GM12878 (cell line): ENCODE data around the gene NAA25. TPM values are rescaled to one million over a fixed set of nuclear protein-coding genes. Genes with fewer than 3 reads are reported as not detected.

Source experiments
- ATAC-seq: fragments of 200-7000 bp; cut with Tn5 transposase; 3 replicates; pipeline ENCODE4 v1.9.1; 2020; ENCODE audit warnings: mild to moderate bottlenecking, moderate library complexity
- BruUV-seq: library from RNA; stranded (reverse); fragments of 400-500 nt; replicated peaks from 2 replicates; lab custom pipeline; 2021; lab: Mats Ljungman, UMichigan
- CTCF ChIA-PET: fragments of 300-600 bp; sonication (Branson Sonifier 250); formaldehyde crosslinking; extraction: SDS; loops from one replicate; lab custom pipeline; 2021; ENCODE audit warnings: inconsistent platforms; lab: Yijun Ruan, JAX
- POLR2A ChIA-PET: fragments of 350-600 bp; formaldehyde crosslinking; extraction: SDS; loops from one replicate; lab custom pipeline; 2021; ENCODE audit warnings: inconsistent platforms; lab: Charles Lee
- RAD21 ChIA-PET: fragments of 300-600 bp; sonication (Branson Sonifier 250); formaldehyde crosslinking; loops from one replicate; lab custom pipeline; 2023; ENCODE audit warnings: antibody characterized with exemption; ENCODE audit not compliant: unreplicated experiment; lab: Charles Lee
- SMC1A ChIA-PET: fragments of 300-600 bp; sonication (Branson Sonifier 250); formaldehyde crosslinking; loops from one replicate; lab custom pipeline; 2023; ENCODE audit not compliant: unreplicated experiment, uncharacterized antibody; lab: Charles Lee
- DNase-seq: peaks from one replicate; pipeline ENCODE4 v3.0.0-alpha.2; 2011; ENCODE audit warnings: low read depth, low spot score
- FAIRE-seq: peaks from 3 replicates; lab custom pipeline; 2011; peaks lifted over from hg19 to GRCh38; lab: Jason Lieb, UNC
- H2AFZ ChIP-seq: 2 replicates; pipeline ENCODE4 v1.6.0; 2011; ENCODE audit warnings: low read depth, low read length, control low read depth; ENCODE audit not compliant: control insufficient read depth
- H3K27ac ChIP-seq: 2 replicates; pipeline ENCODE4 v1.5.1; 2011; ENCODE audit warnings: control low read depth; ENCODE audit not compliant: control insufficient read depth, insufficient read depth
- H3K27me3 ChIP-seq, 2 experiments: replicated peaks in 1 of 2; 2 replicates each; pipeline versions ENCODE4 v1.6.0 to v1.6.1; 2011; ENCODE audit warnings: low read length in 1 of 2; ENCODE audit not compliant: control insufficient read depth in 2 of 2, insufficient read depth in 2 of 2
- H3K36me3 ChIP-seq, 2 experiments: 2 replicates each; pipeline ENCODE4 v1.5.1; 2011; ENCODE audit warnings: low read length in 1 of 2; ENCODE audit not compliant: control insufficient read depth in 2 of 2, insufficient read depth in 2 of 2
- H3K4me1 ChIP-seq: 2 replicates; pipeline ENCODE4 v1.6.1; 2011; ENCODE audit warnings: mild to moderate bottlenecking, low read length, moderate library complexity, mixed read lengths; ENCODE audit not compliant: control insufficient read depth, insufficient read depth
- H3K4me2 ChIP-seq: 2 replicates; pipeline ENCODE4 v1.6.0; 2011; ENCODE audit warnings: control low read depth; ENCODE audit not compliant: control insufficient read depth, insufficient read depth
- H3K4me3 ChIP-seq: fragments of 200-600 bp; sonication (generic); 2 replicates; pipeline ENCODE4 v1.5.1; 2016
- H3K79me2 ChIP-seq: 2 replicates; pipeline ENCODE4 v1.6.0; 2011; ENCODE audit warnings: low read length; ENCODE audit not compliant: control insufficient read depth, insufficient read depth
- H3K9ac ChIP-seq: 2 replicates; pipeline ENCODE4 v1.8.0; 2011; ENCODE audit warnings: low read length, control low read depth, mixed read lengths; ENCODE audit not compliant: control insufficient read depth, insufficient read depth
- H3K9me3 ChIP-seq: replicated peaks from 3 replicates; pipeline ENCODE4 v1.5.1; 2011; ENCODE audit warnings: mild to moderate bottlenecking, low read length; ENCODE audit not compliant: control insufficient read depth, insufficient read depth
- H4K20me1 ChIP-seq: 2 replicates; pipeline ENCODE4 v1.6.0; 2011; ENCODE audit not compliant: control insufficient read depth, insufficient read depth
- BMI1 ChIP-seq: fragments of 450-650 bp; IDR thresholded peaks from 2 replicates; pipeline ENCODE4 v1.6.1; 2016; ENCODE audit warnings: mild to moderate bottlenecking, moderate library complexity, borderline replicate concordance
- CBX3 ChIP-seq: fragments of 200-600 bp; sonication (generic); IDR thresholded peaks from 2 replicates; pipeline ENCODE4 v1.6.1; 2016; ENCODE audit warnings: low read depth, borderline replicate concordance
- CHD2 ChIP-seq: IDR thresholded peaks from 2 replicates; pipeline ENCODE4 v1.6.1; 2011; ENCODE audit warnings: low read depth, low read length, improper control_type of control experiment, borderline replicate concordance
- JUND ChIP-seq: IDR thresholded peaks from 2 replicates; pipeline ENCODE4 v1.6.1; 2012; ENCODE audit warnings: low read depth, mild to moderate bottlenecking, low read length, improper control_type of control experiment, moderate library complexity
- KAT2A ChIP-seq: conservative IDR thresholded peaks from 2 replicates; pipeline ENCODE4 v1.6.1; 2011; ENCODE audit warnings: low read depth, low read length; ENCODE audit not compliant: control insufficient read depth
- MYC ChIP-seq: IDR thresholded peaks from 2 replicates; pipeline ENCODE4 v1.6.1; 2011; ENCODE audit warnings: mild to moderate bottlenecking, low read length, moderate library complexity, inconsistent platforms; ENCODE audit not compliant: insufficient read depth, insufficient replicate concordance, insufficient read length, severe bottlenecking
- NR2F1 ChIP-seq: fragments of 450-650 bp; conservative IDR thresholded peaks from 2 replicates; pipeline ENCODE4 v1.6.1; 2017; ENCODE audit warnings: mild to moderate bottlenecking
- RAD51 ChIP-seq: fragments of 450-650 bp; IDR thresholded peaks from 2 replicates; pipeline ENCODE4 v1.6.1; 2016; ENCODE audit warnings: moderate library complexity, mild to moderate bottlenecking, inconsistent platforms
- TCF3 ChIP-seq: IDR thresholded peaks from 2 replicates; pipeline ENCODE4 v1.6.1; 2012; ENCODE audit warnings: low read depth, mild to moderate bottlenecking, low read length, borderline replicate concordance; ENCODE audit not compliant: insufficient read depth
- ZNF622 ChIP-seq: fragments of 450-650 bp; IDR thresholded peaks from 2 replicates; pipeline ENCODE4 v1.6.1; 2017; ENCODE audit warnings: mild to moderate bottlenecking, inconsistent platforms
- ZZZ3 ChIP-seq: IDR thresholded peaks from 2 replicates; pipeline ENCODE4 v1.6.1; 2011; ENCODE audit warnings: low read depth; ENCODE audit not compliant: control insufficient read depth, insufficient read length
- WGBS: methylation state at CpG from one replicate; pipeline ENCODE4 v1.1.6; 2016; ENCODE audit warnings: low lambda C conversion rate; ENCODE audit not compliant: insufficient replicate concordance, insufficient coverage; ENCODE audit errors: missing lambda C conversion rate; 5-methylcytosine and 5-hydroxymethylcytosine counted together
- in situ Hi-C: fragments of 300-500 bp; cut with MboI; formaldehyde crosslinking; loops from 9 replicates; pipeline ENCODE4 v1.14.3; 2018; ENCODE audit warnings: mixed read lengths
- intact Hi-C: fragments of 100-400 bp; cut with micrococcal nuclease; formaldehyde crosslinking; loops from one replicate; pipeline ENCODE4 v1.14.2; 2022; ENCODE audit not compliant: unreplicated experiment
- polyA plus RNA-seq, 11 experiments: library from polyadenylated mRNA; depleted of rRNA in 4 of 11; unstranded in 6 of 11; stranded (reverse) in 5 of 11; fragments of >200 nt; fragmentation: Nextera tagmentation in 4 of 11; fragmentation: Illumina TruSeq in 1 of 11; extraction: Ambion mirVana in 4 of 11; extraction: Trizol in 1 of 11; gene quantifications; 1 replicate in 1 of 11; 2 replicates in 10 of 11; pipeline versions ENCODE4 v1.2.1 to v1.2.3, GENCODE V29; 2011 to 2016; ENCODE audit warnings: inconsistent platforms in 2 of 11, missing spikeins in 2 of 11, low read depth in 1 of 11
- total RNA-seq, 4 experiments: library from RNA; depleted of rRNA in 3 of 4; stranded (reverse); fragments of >200 nt in 3 of 4; fragmentation: Illumina TruSeq in 1 of 4; extraction: Trizol in 1 of 4; gene quantifications; 2 replicates each; pipeline versions ENCODE4 v1.2.1 to v1.2.3, GENCODE V29; 2013 to 2021
- TF ChIP-seq, protein P1 (sequence below): IDR thresholded peaks from 2 replicates; pipeline ENCODE4 v1.6.1; 2011; ENCODE audit warnings: borderline replicate concordance, low read depth, mild to moderate bottlenecking, moderate library complexity, mixed read lengths, low read length; ENCODE audit not compliant: insufficient read depth; ENCODE audit errors: extremely low read length
- TF ChIP-seq, protein P2 (sequence below): IDR thresholded peaks from 2 replicates; pipeline ENCODE4 v1.6.1; 2011; ENCODE audit warnings: borderline replicate concordance, low read depth, mild to moderate bottlenecking, moderate library complexity, low read length; ENCODE audit not compliant: insufficient read depth, poor library complexity, severe bottlenecking

NAA25 gene
- total and polyA plus RNA-seq, 10 of the 15 experiments (the other 5 are each of a cell fraction or from before 2014, with no cell fraction given), result 15.0 to 39.2 (median 29.4) TPM

DNA sequence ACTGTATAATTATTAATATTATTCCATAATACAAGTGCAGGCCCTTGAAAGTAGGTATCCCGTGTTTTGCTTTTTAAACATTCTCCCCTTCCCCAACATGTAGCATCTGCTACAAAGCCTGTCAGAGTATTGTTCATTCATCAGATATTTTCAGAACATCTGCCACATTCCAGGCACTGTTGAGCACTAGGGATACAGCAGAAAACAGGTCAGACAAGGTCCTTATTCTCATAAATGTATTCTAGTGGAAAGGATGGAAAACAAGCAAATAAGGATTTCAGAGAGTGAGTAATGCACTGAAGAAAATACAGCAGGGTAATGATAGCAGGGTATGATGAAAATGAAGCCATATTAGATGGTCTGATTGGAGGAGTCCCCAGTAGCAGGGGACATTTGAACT is 91.5 kb downstream of the NAA25 start:
- ChIA-PET SMC1A (interaction anchor here (0.9 to 3.3 kb wide), 4 partner anchors 11 to 113 kb away, joined by 3 to 24 read pairs (median 4); no protein-coding TSS in a partner anchor), RAD21 (interaction anchor here (1.1 kb wide), 1 partner anchor 116 kb away, joined by 3 read pairs; no protein-coding TSS in a partner anchor)
- H3K36me3 ChIP-seq, result peaks cover 9 to 22% of the 10 kb centered on the region in 2 experiments
- no peak overlapping the region for H3K27ac ChIP-seq
- intact Hi-C loops, result loop anchor here (10.0 kb wide), 1 partner anchor 368 kb away; the partner anchor contains the start of gene HECTD4
- no peaks in the 10 kb centered on the region for H3K27me3 ChIP-seq
- DNase-seq (no peak), FAIRE-seq (no peak)
- peak overlapping the region; percentile 30; the same call in 1 of the 2 replicates for H3K4me2 ChIP-seq
- TF ChIP-seq, protein P1, sequence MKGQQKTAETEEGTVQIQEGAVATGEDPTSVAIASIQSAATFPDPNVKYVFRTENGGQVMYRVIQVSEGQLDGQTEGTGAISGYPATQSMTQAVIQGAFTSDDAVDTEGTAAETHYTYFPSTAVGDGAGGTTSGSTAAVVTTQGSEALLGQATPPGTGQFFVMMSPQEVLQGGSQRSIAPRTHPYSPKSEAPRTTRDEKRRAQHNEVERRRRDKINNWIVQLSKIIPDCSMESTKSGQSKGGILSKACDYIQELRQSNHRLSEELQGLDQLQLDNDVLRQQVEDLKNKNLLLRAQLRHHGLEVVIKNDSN, result no peak
- TF ChIP-seq TCF3 (no peak), KAT2A (no peak), MYC (no peak), CBX3 (no peak), CHD2 (no peak), RAD51 (no peak), ZNF622 (no peak), BMI1 (no peak), NR2F1 (no peak), ZZZ3 (no peak), JUND (no peak)
- TF ChIP-seq, protein P2, sequence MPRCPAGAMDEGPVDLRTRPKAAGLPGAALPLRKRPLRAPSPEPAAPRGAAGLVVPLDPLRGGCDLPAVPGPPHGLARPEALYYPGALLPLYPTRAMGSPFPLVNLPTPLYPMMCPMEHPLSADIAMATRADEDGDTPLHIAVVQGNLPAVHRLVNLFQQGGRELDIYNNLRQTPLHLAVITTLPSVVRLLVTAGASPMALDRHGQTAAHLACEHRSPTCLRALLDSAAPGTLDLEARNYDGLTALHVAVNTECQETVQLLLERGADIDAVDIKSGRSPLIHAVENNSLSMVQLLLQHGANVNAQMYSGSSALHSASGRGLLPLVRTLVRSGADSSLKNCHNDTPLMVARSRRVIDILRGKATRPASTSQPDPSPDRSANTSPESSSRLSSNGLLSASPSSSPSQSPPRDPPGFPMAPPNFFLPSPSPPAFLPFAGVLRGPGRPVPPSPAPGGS, result no peak
- TF ChIP-seq, all 136 proteins: peak for 0
- WGBS, result 100% methylated on average over 1 of the region's 1 CpG
- ATAC-seq, result no peak
- BruUV-seq, result no TSS peak
- POLR2A ChIA-PET, result interaction anchor here (0.7 kb wide), 1 partner anchor 41 kb away, joined by 4 read pairs; no protein-coding TSS in a partner anchor
- no peak overlapping the region; the same call in 1 of the 2 replicates for H3K4me3 ChIP-seq
- H4K20me1 ChIP-seq, result peaks cover 12% of the 10 kb centered on the region; the same call in 1 of the 2 replicates
- peaks cover 9% of the 10 kb centered on the region; the same call in 1 of the 2 replicates for H3K4me1 ChIP-seq
- no peak overlapping the region for H2AFZ ChIP-seq
- H3K9ac ChIP-seq, result no peak overlapping the region
- in situ Hi-C loops, result no loop called here
- CTCF ChIA-PET, result interaction anchor here (0.6 to 1.5 kb wide), 3 partner anchors 252 to 394 kb away, joined by 3 to 4 read pairs (median 3); no protein-coding TSS in a partner anchor
- peaks cover 2% of the 10 kb centered on the region; the same call in 2 of the 3 replicates for H3K9me3 ChIP-seq
- peaks cover 71% of the 10 kb centered on the region for H3K79me2 ChIP-seq
